HL-60 (cell line): ENCODE measurements around the gene PIM3.

Experiments used
- DNase-seq, 2 experiments: peaks; one replicate each; pipeline ENCODE4 v3.0.0-alpha.2; 2010 to 2020; ENCODE audit warnings: low read depth in 1 of 2, low spot score in 1 of 2
- H3K27ac ChIP-seq: fragments of 250-450 bp; sonication (Bioruptor Pico); replicated peaks from 2 replicates; pipeline ENCODE4 v1.5.1; 2020; ENCODE audit warnings: mild to moderate bottlenecking, moderate library complexity
- H3K27me3 ChIP-seq: fragments of 250-450 bp; sonication (Bioruptor Pico); 2 replicates; pipeline ENCODE4 v1.5.1; 2021; ENCODE audit warnings: mild to moderate bottlenecking, moderate library complexity; ENCODE audit not compliant: insufficient read depth, poor library complexity, severe bottlenecking
- H3K4me3 ChIP-seq: replicated peaks from 2 replicates; pipeline ENCODE4 v1.5.1; 2011; ENCODE audit warnings: mild to moderate bottlenecking, control low read depth, low read length; ENCODE audit not compliant: insufficient read depth
- CTCF ChIP-seq: IDR thresholded peaks from one replicate; pipeline ENCODE4 v1.5.1; 2011; ENCODE audit warnings: low read length, control low read depth, inconsistent platforms; ENCODE audit not compliant: insufficient read depth
- GABPA ChIP-seq: IDR thresholded peaks from 2 replicates; pipeline ENCODE4 v1.6.1; 2012; ENCODE audit warnings: low read depth
- POLR2AphosphoS5 ChIP-seq: IDR thresholded peaks from 2 replicates; pipeline ENCODE4 v1.6.1; 2012; ENCODE audit warnings: low read depth
- REST ChIP-seq: IDR thresholded peaks from 2 replicates; pipeline ENCODE4 v1.6.1; 2012; ENCODE audit warnings: low read depth; ENCODE audit not compliant: insufficient replicate concordance
- SPI1 ChIP-seq: IDR thresholded peaks from 2 replicates; pipeline ENCODE4 v1.6.1; 2012; ENCODE audit warnings: low read depth, mild to moderate bottlenecking, borderline replicate concordance

PIM3 gene

GRCh38 chr22:49959782-49960158 lies 802 bp upstream of the PIM3 start:
- H3K27ac ChIP-seq = peak overlapping the region; percentile 76
- TF ChIP-seq CTCF = no peak
- H3K27me3 ChIP-seq = no peaks in the 10 kb centered on the region
- no peak for DNase-seq
- H3K4me3 ChIP-seq = peak overlapping the region; percentile 49

- H3K27me3 ChIP-seq = no peaks in the 10 kb centered on the region
- TF ChIP-seq GABPA (no peak), POLR2AphosphoS5 (peak; percentile 2; the same call in 1 of the 2 replicates)
- H3K27ac ChIP-seq = peak overlapping the region; percentile 94
- peak overlapping the region; percentile 87 for H3K4me3 ChIP-seq
- no peak for DNase-seq
These were observed 531 bp downstream of the PIM3 start for GRCh38 chr22:49961005-49961600.

GRCh38 chr22:49961601-49962011 lies 1.0 kb downstream of the PIM3 start:
- no peak for DNase-seq
- H3K27ac ChIP-seq = peak overlapping the region; percentile 94
- TF ChIP-seq CTCF = no peak
- no peak for TF ChIP-seq GABPA
- no peak for TF ChIP-seq POLR2AphosphoS5
- no peak for TF ChIP-seq REST
- TF ChIP-seq SPI1 = no peak
- H3K4me3 ChIP-seq = peak overlapping the region; percentile 87
- no peaks in the 10 kb centered on the region for H3K27me3 ChIP-seq

- H3K27ac ChIP-seq = peak overlapping the region; percentile 94
- DNase-seq = peak; percentile 78 to 86
- TF ChIP-seq REST (no peak), SPI1 (no peak), CTCF (no peak), POLR2AphosphoS5 (no peak; the same call in 1 of the 2 replicates), GABPA (no peak)
- H3K4me3 ChIP-seq = peak overlapping the region; percentile 87
- H3K27me3 ChIP-seq = no peaks in the 10 kb centered on the region
These were observed 1.6 kb downstream of the PIM3 start for GRCh38 chr22:49962012-49962750.
